Activated naive CD4-positive, alpha-beta T cell treated with anti-CD3 and anti-CD28 coated beads, Interleukin-2, amount 50 U/mL, for 24 hours (primary cell): Measurements from ENCODE around the gene MRPS6.

Source experiments
- H3K27ac Mint-ChIP-seq: one replicate; pipeline ENCODE4 v1.8.0; 2021; ENCODE audit warnings: mild to moderate bottlenecking, mixed read lengths
- H3K27me3 Mint-ChIP-seq: one replicate; pipeline ENCODE4 v1.8.0; 2021; ENCODE audit warnings: mixed read lengths
- H3K36me3 Mint-ChIP-seq: one replicate; pipeline ENCODE4 v1.8.0; 2021; ENCODE audit warnings: mixed read lengths
- H3K4me1 Mint-ChIP-seq: one replicate; pipeline ENCODE4 v1.8.0; 2021; ENCODE audit warnings: mixed read lengths
- H3K4me3 Mint-ChIP-seq: one replicate; pipeline ENCODE4 v1.8.0; 2021; ENCODE audit warnings: mild to moderate bottlenecking, mixed read lengths
- H3K9me3 Mint-ChIP-seq: one replicate; pipeline ENCODE4 v1.8.0; 2021; ENCODE audit warnings: mixed read lengths

Gene MRPS6

DNA sequence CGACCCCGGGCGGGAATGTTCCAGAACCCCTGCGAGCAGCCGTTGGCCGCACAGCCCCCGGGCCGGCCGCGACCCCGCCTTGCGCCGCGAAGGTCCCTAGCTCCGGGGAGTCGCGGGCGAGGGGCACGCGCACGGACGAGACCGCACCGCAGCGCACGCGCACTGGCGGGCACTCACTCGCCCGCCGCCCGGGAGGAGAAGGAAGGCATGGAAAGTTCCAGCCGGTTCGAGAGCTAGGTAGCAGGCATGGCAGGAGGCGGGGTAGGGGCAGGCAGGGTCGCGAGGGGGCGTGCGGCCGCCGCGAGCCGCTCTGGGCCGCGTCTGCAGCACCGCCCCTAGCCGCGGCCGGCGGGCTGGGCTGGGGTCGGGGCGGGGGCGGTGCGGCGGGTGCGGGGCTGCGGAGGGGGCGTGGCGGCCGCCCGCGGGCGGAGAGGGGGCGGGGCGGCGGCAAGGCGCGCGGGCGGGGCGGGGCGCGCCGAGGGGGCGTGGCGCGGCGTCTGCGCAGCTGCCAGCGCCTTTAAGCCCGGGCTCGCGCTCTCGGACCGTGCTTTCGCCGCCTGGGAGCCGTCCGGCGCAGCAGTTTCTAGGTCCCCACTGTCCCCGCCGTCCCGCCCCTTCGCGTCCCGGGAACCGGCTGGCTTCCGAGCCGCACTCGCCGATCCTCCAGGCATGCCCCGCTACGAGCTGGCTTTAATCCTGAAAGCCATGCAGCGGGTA is at the start of gene MRPS6, which contains the start of gene SLC5A3:
Gene MRPS6 (plus strand): TSS at position 547 of the 717 bp plus-strand sequence. CDS start 123 bp downstream, at position 670.
Gene SLC5A3 (plus strand): TSS at position 547 of the 717 bp plus-strand sequence. CDS start 21,621 bp downstream, outside the sequence.
- Mint-ChIP-seq H3K4me3 (peak within 1 kb of the TSS; percentile 95), H3K4me1 (peaks cover 48% of the 10 kb centered on the region), H3K9me3 (no peaks in the 10 kb centered on the region), H3K36me3 (peaks cover 15% of the 10 kb centered on the region), H3K27me3 (no peaks in the 10 kb centered on the region), H3K27ac (peak within 1 kb of the TSS; percentile 94)

DNA sequence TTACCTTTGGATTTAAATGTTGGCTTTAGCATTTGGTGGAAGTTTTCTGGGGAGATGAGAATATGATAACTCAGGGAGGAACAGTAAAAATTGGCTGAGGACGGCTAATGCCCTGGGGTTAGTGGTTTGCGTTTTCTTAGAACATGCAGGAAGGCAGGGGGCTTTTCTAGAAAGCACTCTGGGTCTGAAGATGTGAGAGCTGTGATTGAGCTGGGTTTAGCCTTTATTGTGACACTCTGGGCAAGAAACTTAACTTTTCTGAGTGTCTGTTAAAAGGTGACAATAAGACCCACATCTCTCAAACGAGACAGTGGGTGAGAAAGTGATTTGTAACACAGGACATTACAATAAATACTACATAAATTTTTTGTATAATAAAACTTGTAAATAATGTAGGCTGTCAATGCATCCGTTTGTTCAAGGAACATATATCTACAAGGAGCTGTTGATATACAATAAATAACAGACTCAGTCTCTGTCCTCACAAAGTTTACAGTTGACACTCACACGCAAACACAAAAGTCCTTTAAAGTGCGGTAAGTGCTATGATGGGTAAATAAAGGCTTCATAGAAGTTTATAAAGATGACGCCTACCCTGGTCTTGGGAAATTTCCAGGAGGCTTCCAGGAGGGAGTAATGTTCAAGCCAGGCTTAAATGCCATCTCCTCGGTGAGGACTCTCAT is 49.5 kb upstream of the MRPS6 start:
- H3K36me3 Mint-ChIP-seq, result peaks cover 1% of the 10 kb centered on the region
- H3K27ac Mint-ChIP-seq, result no peak overlapping the region
- H3K9me3 Mint-ChIP-seq, result no peaks in the 10 kb centered on the region
- H3K4me3 Mint-ChIP-seq, result no peak overlapping the region
- H3K27me3 Mint-ChIP-seq, result no peaks in the 10 kb centered on the region
- H3K4me1 Mint-ChIP-seq, result peaks cover 14% of the 10 kb centered on the region

GRCh38 chr21:34024374-34024693 is 49.0 kb upstream of the MRPS6 start:
- peaks cover 14% of the 10 kb centered on the region for H3K4me1 Mint-ChIP-seq

DNA sequence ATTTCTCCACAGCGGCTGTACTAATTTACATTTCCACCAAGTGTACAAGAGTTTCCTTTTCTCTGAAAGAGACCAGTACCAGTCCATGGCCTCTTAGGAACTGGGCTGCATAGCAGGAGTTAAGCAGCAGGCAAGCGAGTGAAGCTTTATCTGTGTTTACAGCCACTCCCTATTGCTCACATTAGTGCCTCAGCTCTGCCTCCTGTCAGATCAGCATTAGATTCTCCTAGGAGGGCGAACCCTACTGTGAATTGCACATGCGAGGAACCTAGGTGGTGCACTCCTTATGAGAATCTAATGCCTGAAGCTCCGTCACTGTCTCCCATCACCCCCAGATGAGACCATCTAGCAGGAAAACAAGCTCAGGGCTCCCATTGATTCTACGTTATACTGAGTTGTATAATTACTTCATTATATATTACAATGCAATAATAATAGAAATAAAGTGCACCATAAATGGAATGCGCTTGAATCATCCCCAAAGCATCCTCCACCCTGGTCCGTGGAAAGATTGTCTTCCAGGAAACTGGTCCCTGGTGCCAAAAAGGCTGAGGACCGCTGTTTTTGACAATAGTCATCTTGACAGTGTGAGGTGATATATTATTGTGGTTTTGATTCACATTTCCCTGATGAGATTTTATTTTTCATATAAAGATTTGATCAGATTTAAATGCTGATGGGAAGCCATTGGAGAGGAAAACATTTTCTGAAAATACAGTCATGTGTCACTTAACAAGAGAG is 45.5 kb upstream of the MRPS6 start:
- Mint-ChIP-seq H3K27me3 (no peaks in the 10 kb centered on the region), H3K27ac (no peak overlapping the region), H3K36me3 (no peaks in the 10 kb centered on the region)

More at GRCh38 chr21:34024374-34024693, 49.0 kb upstream of the MRPS6 start:
- no peaks in the 10 kb centered on the region for H3K9me3 Mint-ChIP-seq
- H3K36me3 Mint-ChIP-seq, result peaks cover 1% of the 10 kb centered on the region
- H3K27me3 Mint-ChIP-seq, result no peaks in the 10 kb centered on the region
- H3K27ac Mint-ChIP-seq, result no peak overlapping the region
- H3K4me3 Mint-ChIP-seq, result no peak overlapping the region

GRCh38 chr21:34029743-34030528 is 43.4 kb upstream of the MRPS6 start:
- Mint-ChIP-seq H3K9me3 (peaks cover 3% of the 10 kb centered on the region), H3K27ac (peak overlapping the region; percentile 90), H3K4me1 (peaks cover 22% of the 10 kb centered on the region), H3K4me3 (no peak overlapping the region), H3K36me3 (no peaks in the 10 kb centered on the region), H3K27me3 (no peaks in the 10 kb centered on the region)

More for the DNA sequence above, 45.5 kb upstream of the MRPS6 start:
- Mint-ChIP-seq H3K4me3 (no peak overlapping the region), H3K4me1 (peaks cover 20% of the 10 kb centered on the region), H3K9me3 (peaks cover 3% of the 10 kb centered on the region)

DNA sequence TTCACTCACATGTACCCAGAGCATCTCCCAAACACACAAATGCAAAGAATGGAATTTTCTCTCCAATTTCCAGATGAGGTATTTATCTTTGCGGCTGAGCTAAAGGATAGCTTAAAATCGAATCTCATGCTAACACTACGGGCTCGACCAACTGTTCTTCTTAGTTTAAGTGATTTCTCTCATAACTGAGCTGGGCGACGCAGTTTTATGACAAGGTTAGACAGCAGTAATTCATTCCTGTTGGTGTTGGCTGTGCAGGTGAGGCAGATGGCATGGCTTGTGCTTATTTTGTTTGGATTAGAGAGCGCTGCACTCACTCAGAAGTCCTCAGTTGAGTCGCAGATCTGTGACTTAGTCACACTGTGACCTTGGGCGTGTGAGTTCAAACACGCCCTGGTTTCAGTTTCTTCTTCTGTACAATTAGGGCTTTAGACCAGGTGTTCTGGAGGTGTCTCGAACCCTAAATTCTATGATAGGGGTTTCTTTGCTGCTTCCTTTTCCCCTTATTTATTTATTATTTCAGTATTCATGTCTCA is 41.5 kb upstream of the MRPS6 start:
- peaks cover 3% of the 10 kb centered on the region for H3K9me3 Mint-ChIP-seq
- no peaks in the 10 kb centered on the region for H3K27me3 Mint-ChIP-seq
- no peak overlapping the region for H3K27ac Mint-ChIP-seq
- H3K36me3 Mint-ChIP-seq, result no peaks in the 10 kb centered on the region
- peaks cover 22% of the 10 kb centered on the region for H3K4me1 Mint-ChIP-seq
- no peak overlapping the region for H3K4me3 Mint-ChIP-seq

GRCh38 chr21:34034369-34035014 is 38.9 kb upstream of the MRPS6 start:
- Mint-ChIP-seq H3K36me3 (no peaks in the 10 kb centered on the region), H3K27ac (no peak overlapping the region), H3K4me1 (peaks cover 22% of the 10 kb centered on the region), H3K27me3 (no peaks in the 10 kb centered on the region), H3K4me3 (no peak overlapping the region), H3K9me3 (peaks cover 3% of the 10 kb centered on the region)

DNA sequence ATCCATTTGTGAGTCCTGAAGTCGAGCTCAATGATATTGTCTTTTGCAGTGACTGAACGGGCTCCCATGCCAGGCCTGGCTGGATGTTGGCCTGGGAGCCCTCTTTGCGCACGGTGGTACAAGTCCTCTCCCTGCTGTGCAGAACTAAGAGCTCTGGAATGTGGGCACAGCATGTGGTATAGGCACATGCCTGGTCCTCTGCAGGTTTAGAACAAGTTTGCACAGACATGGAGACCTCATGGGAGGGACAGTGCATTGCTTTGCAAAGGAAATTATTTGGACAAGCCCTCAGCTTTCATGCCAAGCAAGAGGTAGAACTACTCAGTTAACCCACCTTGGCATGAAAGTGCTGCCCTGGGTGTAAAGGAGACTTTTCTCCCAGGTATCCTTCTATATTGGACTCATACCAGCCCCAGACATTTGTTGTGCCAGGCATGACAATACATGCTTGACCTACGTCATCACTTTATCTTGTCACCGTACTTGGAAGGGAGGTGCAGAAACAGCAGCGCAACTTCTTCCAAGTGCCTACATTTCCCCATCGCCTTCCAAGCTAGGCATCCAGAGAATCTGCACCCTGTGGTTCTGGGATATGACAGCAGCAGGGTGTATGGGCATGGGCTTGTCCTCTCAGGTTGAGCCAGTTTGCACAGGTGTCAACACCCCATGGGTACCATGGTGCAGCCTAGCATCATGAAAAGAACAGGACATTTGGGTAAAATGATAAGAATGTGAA is 37.6 kb upstream of the MRPS6 start:
- Mint-ChIP-seq H3K27ac (peak overlapping the region; percentile 43), H3K4me1 (peaks cover 18% of the 10 kb centered on the region), H3K9me3 (peaks cover 3% of the 10 kb centered on the region), H3K36me3 (no peaks in the 10 kb centered on the region), H3K27me3 (no peaks in the 10 kb centered on the region), H3K4me3 (no peak overlapping the region)

DNA sequence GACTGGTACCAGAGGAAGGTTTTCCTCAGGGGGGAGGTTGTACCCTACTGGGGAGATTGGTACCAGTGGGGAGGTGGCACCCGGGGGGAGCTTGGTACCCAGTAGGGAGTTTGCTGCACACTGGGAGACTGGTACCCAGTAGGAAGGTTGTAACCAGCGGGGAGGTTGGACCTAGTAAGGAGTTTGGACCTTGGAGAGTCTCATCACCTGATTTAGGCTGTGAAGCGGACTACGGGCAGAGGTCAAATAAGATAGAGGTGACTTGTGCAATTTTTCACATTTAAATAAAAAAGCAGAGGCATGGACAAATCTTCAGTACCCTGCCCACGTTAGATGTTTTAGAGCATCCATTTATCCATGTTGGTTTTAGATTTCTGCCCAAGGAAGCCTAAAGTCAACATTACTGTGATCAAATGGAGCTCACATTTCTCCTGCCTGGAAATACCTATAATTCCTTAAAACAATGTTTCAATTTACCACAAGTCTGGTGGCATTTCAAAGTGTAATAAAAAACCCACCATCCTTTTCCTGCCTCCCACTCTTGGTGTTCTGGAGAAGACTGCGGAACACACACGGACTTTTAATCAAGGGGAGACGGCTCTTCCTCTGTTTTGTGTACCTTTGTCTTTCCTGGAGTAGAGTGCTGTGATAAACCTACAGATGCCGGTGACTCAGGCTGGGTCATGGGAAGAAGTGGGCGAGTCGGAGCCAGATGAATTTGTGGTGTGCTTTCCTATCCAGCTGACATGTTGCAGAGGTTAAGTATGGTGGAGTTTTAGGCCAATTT is 36.2 kb upstream of the MRPS6 start:
- Mint-ChIP-seq H3K4me3 (no peak overlapping the region), H3K27me3 (no peaks in the 10 kb centered on the region), H3K9me3 (no peaks in the 10 kb centered on the region)

DNA sequence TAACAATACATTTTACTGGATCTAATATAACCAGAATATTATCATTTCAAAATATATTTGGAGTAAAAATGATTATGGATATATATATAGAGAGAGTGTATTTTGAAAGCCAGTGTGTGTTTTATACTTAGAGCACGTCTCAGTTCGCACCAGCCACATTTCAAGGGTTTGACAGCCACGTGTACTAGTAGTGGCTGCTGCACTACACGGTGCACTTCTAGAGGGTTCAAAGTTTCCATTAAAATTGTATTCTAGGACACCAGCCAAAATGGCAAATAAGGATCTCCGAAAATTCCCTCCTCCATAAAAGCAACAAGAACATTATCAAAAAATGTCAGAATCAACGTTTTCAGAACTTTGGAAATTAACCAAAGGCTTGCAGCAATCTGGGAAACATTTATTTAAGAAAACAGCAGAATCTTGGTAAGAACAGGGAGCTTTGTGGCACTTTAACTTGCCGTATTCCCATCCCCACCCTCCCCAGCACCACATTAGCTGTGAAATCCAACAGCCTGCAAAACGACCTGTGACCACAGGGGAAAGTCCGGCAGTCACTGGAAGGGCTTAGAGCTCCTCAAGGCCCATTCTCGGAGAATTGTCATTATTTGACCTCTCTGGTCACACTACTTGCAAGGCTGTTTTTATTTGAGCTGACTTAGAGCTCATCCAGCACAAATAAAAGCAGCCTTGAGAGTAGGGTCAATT is 33.5 kb upstream of the MRPS6 start:
- Mint-ChIP-seq H3K27ac (no peak overlapping the region), H3K36me3 (no peaks in the 10 kb centered on the region), H3K27me3 (no peaks in the 10 kb centered on the region), H3K9me3 (no peaks in the 10 kb centered on the region), H3K4me3 (no peak overlapping the region), H3K4me1 (peaks cover 4% of the 10 kb centered on the region)

More for the DNA sequence above, 36.2 kb upstream of the MRPS6 start:
- Mint-ChIP-seq H3K27ac (no peak overlapping the region), H3K36me3 (no peaks in the 10 kb centered on the region), H3K4me1 (peaks cover 9% of the 10 kb centered on the region)

GRCh38 chr21:34042735-34043134 is 30.6 kb upstream of the MRPS6 start:
- peaks cover 4% of the 10 kb centered on the region for H3K4me1 Mint-ChIP-seq
- no peaks in the 10 kb centered on the region for H3K27me3 Mint-ChIP-seq

GRCh38 chr21:34043333-34043732 is 30.0 kb upstream of the MRPS6 start:
- Mint-ChIP-seq H3K27me3 (no peaks in the 10 kb centered on the region), H3K4me1 (peaks cover 4% of the 10 kb centered on the region), H3K9me3 (no peaks in the 10 kb centered on the region), H3K27ac (no peak overlapping the region), H3K36me3 (no peaks in the 10 kb centered on the region), H3K4me3 (no peak overlapping the region)

More at GRCh38 chr21:34042735-34043134, 30.6 kb upstream of the MRPS6 start:
- peak overlapping the region; percentile 36 for H3K27ac Mint-ChIP-seq
- H3K36me3 Mint-ChIP-seq, result no peaks in the 10 kb centered on the region
- no peaks in the 10 kb centered on the region for H3K9me3 Mint-ChIP-seq
- H3K4me3 Mint-ChIP-seq, result no peak overlapping the region

DNA sequence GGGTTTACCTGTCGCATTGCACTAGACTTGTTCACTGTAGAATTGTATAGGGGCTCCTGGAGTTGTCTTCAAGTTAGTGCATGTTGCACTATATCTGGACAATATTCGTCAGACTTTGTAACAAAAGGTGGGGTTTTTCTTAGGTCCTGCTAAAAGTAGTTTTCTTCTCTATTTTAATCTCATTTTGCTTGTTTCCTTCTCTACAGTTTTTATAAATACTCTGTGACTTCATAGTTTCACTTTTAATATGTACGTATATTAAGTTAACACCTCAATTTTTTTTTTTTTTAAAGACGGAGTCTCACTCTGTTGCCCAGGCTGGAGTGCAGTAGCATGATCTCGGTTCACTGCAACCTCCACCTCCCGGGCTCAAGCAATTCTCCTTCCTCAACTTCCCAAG is 26.5 kb upstream of the MRPS6 start:
- no peak overlapping the region for H3K4me3 Mint-ChIP-seq

More for the DNA sequence above, 26.5 kb upstream of the MRPS6 start:
- Mint-ChIP-seq H3K27ac (no peak overlapping the region), H3K4me1 (peaks cover 4% of the 10 kb centered on the region), H3K27me3 (no peaks in the 10 kb centered on the region), H3K9me3 (no peaks in the 10 kb centered on the region), H3K36me3 (no peaks in the 10 kb centered on the region)
